NCI-H1417 (cell line): Measurements from ENCODE around the gene ARHGDIB.
A peak's percentile ranks its signal among the peaks of the same experiment; 100 is the strongest.

Experiments
- DNase-seq, 3 experiments: peaks; one replicate each; lab custom pipeline; 2025; lab: John Stamatoyannopoulos, UW

Gene ARHGDIB

GRCh38 chr12:14956024-14956891 is 5.1 kb downstream of the ARHGDIB start:
- no peak for DNase-seq

GRCh38 chr12:14954269-14954668 is 7.1 kb downstream of the ARHGDIB start:
- peak in 1 of 3 experiments; percentile 7 for DNase-seq

- DNase-seq = no peak
These were observed 7.6 kb downstream of the ARHGDIB start for GRCh38 chr12:14953752-14954151.

- peak in 2 of 3 experiments; percentile 14 to 47 for DNase-seq
These were observed 9.0 kb downstream of the ARHGDIB start for GRCh38 chr12:14952299-14952921.

GRCh38 chr12:14951851-14952250 is 9.6 kb downstream of the ARHGDIB start:
- DNase-seq = no peak

- DNase-seq = no peak
These were observed 10.2 kb downstream of the ARHGDIB start for GRCh38 chr12:14950982-14951746.

- DNase-seq = no peak
These were observed 11.0 kb downstream of the ARHGDIB start for GRCh38 chr12:14950421-14950820.

- no peak for DNase-seq
These were observed 11.8 kb downstream of the ARHGDIB start for GRCh38 chr12:14949631-14950030.

GRCh38 chr12:14948672-14949071 is 12.7 kb downstream of the ARHGDIB start:
- peak in 1 of 3 experiments; percentile 34 for DNase-seq

- no peak for DNase-seq
These were observed 14.5 kb downstream of the ARHGDIB start for GRCh38 chr12:14946861-14947260.

GRCh38 chr12:14946162-14946561 is 15.2 kb downstream of the ARHGDIB start:
- no peak for DNase-seq

GRCh38 chr12:14942196-14942931 is 19.0 kb downstream of the ARHGDIB start:
- DNase-seq = no peak

- DNase-seq = no peak
These were observed 20.0 kb downstream of the ARHGDIB start for GRCh38 chr12:14941369-14941768.

GRCh38 chr12:14938301-14938700 is 23.1 kb downstream of the ARHGDIB start, which contains the start of gene ERP27:
Gene ERP27, minus strand, starts transcription at chr12:14938537. Its CDS starts 29 bp downstream, at chr12:14938508.
- no peak for DNase-seq

- no peak for DNase-seq
These were observed 23.7 kb downstream of the ARHGDIB start for GRCh38 chr12:14937689-14938088.

GRCh38 chr12:14937014-14937413 is 24.4 kb downstream of the ARHGDIB start:
- no peak for DNase-seq

- DNase-seq = no peak
These were observed 25.1 kb downstream of the ARHGDIB start for GRCh38 chr12:14936224-14936861.

- no peak for DNase-seq
These were observed 26.4 kb downstream of the ARHGDIB start for GRCh38 chr12:14935031-14935430.

GRCh38 chr12:14934511-14934910 is 26.9 kb downstream of the ARHGDIB start:
- DNase-seq = no peak

- no peak for DNase-seq
These were observed 29.4 kb downstream of the ARHGDIB start for GRCh38 chr12:14931791-14932560.
